Pericardium fibroblast (primary cell): Measurements from ENCODE around the gene UBE2S. TPM values are rescaled to one million over a fixed set of nuclear protein-coding genes. Genes with fewer than 3 reads are reported as not detected.

Experiments
- total RNA-seq: library from RNA; depleted of rRNA; stranded (reverse); fragments of >200 nt; gene quantifications from 2 replicates; pipeline ENCODE4 v1.2.3, GENCODE V29; 2015

UBE2S gene
- 42.2 and 50.1 TPM in 2 replicates for total RNA-seq

DNA sequence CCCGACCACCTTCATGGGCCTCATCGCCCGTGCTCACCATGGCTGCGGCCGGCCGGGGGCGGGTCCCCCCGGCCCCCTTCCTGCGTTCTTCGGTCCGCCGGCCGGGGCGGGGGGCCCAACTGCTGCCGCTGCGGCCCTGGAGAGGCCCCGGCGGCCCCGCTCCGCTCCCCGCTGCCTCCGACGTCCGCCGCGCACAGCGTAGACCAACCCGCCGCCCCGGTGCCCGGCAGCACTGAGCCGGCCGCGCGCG lies at the start of gene UBE2S:
UBE2S (minus strand) TSS at position 239 of the 250 bp plus-strand sequence; CDS start at position 40, 199 bp downstream.

DNA sequence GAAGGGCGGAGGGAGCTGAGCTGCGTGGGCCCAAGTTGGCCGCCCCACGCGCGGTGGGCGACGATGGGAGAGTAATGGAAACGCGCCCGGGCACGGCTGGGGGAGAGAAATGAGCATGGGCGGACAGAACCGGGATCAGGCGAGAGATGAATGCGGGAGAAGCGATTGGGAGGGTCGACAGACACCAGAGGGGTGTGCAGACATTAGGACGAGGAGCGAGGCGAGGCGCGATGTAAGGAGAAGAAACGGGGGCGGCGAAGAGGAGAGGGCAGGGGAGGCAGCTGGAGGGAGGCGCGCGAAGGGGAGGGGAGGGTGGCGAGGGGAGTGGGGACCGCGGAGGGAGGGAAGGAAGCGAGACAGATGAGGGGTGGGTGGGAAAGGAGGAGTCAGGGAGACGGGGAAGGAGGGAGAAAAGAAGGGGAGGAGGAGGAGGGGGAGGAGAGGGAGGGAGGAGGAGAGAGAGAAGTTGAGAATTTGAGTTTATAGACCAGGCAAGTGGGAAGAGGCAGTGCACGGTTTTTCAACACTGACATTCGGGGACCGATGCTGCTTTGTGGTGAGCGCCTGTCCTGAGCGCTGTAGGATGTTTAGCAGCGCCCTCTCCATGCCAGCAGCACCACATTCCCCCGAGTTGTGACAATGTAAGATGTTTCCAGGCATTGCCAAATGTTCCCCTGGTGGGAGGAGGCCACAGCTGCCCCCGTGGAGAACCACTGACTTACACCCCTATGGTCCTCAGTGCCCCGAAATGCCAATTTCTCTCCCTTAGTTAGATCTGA lies 35.6 kb upstream of the UBE2S start, which contains the start of gene SHISA7:
SHISA7 (minus strand) TSS at position 256 of the 779 bp plus-strand sequence. CDS start 437 bp downstream, outside the sequence.

DNA sequence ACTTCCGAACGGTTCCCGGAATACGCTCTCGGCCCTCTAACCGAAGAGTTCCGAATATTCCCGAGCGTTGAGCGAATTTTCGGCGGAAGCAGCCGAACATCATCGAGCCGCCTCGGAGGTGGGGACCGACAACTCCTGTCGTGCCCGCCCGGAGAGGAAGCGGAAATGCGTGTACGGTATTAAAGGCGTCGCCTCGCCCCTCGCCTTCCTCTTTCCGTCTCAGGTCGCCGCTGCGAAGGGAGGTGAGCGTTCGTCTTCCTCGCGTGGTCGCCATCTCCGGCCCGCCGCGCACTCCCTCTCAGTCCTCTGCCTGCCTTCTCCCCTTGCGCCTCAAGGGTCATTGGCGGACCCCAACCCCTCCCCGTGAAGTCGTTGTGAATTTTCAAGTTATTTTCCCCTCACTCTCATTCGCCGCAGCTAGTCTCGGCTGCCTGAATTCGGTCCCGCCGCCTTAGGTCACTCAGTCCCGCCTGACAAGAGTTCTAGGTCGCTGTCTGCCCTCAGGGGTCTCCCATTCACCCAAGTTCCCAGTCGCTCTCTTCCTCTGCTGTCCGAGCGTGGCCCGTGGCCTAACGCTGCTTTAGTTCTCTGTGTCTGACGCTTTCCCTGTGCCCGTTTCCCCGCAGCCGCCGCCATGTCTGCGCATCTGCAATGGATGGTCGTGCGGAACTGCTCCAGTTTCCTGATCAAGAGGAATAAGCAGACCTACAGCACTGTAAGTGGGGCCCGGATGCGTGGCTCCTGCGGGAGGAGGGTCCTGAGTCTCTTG lies 21.7 kb downstream of the UBE2S start, which contains the start of gene RPL28:
RPL28 (plus strand) TSS at position 209 of the 769 bp plus-strand sequence; CDS start at position 635, 426 bp downstream.

DNA sequence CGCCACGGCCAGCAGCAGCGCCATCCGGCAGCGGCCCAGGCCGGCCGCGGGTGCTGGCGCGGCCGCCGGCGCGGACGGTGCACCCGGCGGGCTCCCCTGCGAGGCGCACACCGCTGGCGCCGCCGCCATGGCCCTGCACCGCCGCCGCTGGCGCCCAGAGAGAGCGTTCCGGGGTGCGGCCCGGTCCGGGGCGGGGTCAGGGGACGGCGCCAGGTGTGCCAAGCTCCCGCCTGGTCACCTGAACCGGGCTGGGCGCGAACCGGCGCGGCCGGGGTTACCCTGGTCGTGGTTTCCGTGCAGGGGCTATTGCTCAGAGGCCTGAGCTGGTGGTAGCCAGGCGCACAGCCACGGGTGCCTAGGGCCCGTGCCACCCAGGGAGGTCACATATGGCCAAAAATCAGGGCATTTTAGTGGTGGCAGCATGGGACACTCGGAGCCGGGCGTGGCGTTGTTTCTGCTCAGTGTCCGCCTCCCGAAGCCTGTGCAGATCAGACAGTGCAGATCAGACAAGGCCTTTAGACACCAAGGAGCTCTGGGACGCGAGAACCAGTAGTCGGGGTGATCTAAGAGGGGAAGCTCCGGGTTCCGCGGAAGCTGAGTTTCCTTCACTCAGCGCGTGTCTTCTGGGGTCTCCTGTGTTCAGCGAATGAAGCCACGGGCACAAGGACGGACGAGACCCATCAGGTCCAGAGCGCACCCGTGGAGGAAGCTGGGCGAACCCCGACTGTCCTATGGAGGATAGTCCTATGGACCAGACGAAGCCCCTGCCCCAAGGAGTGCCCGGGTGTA lies 23.3 kb downstream of the UBE2S start, which contains the start of gene TMEM238:
TMEM238 (minus strand) TSS at position 162 of the 789 bp plus-strand sequence; CDS start at position 129, 33 bp downstream.

GRCh38 chr19:55376241-55376933 lies 31.2 kb downstream of the UBE2S start, which contains the start of gene TMEM190:
Gene TMEM190 (plus strand): TSS chr19:55376826. CDS start chr19:55376854, 28 bp downstream.

DNA sequence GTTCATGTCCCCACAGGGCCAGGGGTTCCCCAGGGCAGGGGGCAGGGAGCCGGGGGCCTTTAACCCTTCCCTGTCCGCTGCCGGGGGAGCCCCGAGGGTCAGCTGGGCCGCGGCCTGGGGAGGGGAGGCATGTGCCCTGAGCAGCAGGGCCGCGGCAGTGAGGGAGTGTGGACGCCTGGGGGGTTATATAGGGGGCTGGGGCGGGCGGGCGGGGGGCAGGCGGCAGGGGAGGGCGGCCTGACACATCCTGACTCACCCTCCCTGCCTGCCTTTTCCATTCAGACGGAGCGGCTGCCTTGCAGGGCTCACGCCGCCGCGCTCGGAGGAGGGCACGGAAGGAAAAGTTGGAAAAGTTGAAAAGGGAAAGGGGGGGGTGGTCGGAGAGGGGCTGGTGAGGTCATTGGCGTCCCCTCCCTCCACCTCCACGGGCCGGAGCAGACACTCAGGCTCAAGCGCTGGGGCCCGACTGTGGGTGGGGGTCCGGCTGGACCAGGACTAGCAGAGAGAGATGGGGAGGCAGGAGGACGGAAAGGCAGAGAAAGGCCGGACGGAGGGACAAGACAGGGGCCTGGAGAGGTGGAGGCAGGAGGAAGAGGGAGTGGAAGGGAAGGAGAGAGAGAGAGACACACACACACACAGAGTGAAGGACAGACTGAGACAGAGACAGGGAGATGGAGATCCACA lies 37.1 kb downstream of the UBE2S start, which contains the start of gene IL11:
IL11 (minus strand) TSS at position 159 of the 684 bp plus-strand sequence; CDS start at position 6, 153 bp downstream.

DNA sequence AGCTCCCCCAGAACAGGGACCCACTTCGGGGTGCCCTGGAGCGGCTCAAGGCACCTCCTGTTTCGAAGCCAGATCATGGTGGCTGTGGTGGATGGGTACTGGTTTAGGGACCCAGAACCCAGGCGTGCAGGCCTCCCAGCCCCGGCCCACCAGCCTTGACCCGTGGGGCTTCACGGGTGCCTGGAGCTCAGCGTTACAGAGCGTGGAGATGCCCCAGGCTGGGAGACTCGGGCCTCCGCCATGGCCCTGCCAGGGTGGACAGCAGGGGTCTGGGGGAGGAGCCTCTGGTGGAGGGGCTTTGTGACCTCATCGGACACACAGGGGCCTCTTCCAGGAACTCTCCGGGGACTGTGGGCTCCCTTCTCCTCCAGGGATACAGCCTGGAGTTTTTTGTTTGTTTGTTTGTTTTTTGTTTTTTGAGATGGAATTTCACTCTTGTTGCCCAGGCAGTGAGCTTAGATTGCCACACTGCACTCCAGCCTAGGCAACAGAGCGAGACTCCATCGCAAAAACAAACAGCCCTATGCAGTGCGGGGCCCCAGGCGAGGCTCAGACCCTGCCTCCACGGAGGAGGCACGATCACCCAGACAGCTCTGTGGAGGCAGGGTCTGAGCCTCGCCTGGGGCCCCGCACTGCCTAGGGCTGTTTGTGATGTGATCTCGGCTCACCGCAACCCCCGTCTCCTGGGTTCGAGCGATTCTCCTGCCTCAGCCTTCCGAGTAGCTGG lies 44.4 kb downstream of the UBE2S start, which contains the start of gene GARIN5B:
GARIN5B (minus strand) TSS at position 271 of the 727 bp plus-strand sequence; CDS start at position 77, 194 bp downstream.

DNA sequence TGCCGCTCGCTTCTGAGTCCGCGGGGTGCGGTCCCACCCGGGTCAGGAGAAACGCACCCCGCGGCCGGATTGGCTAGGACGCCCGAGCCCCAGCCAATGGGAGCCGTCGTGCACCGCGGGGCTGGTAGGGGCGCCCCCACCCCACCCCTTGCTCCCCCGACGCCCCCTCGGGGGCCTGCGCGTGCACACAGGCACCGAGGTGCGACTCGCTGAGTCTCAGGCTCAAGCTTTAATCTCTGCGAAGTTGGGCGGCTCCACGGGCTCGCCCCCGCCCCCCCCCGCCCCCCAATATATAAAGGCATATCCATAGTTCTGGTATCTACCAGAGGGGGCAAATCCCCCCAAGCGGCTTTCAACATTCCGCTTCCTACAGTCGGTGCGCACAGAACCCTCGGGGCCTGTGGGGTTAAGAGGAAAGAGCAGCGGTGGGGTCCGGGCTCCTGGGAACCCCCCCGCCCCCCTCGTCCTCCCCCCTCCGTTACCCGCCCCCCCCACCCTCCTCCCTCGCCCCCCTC lies 52.8 kb downstream of the UBE2S start, which contains the start of gene COX6B2:
COX6B2 (minus strand) TSS at position 22 of the 515 bp plus-strand sequence. CDS start 198 bp downstream, outside the sequence.

Other genes with a start within 250 kb of the UBE2S start
- gene DNAAF3, start 241.2 kb downstream of the UBE2S start, total RNA-seq, result 0.26 TPM in 1 of 2 replicates, not detected in the other
- gene SYT5, start 227.5 kb downstream of the UBE2S start, total RNA-seq, result 0.26 TPM in 1 of 2 replicates, not detected in the other
- 7.0 and 9.4 TPM in 2 replicates for gene PTPRH, start 198.3 kb downstream of the UBE2S start, total RNA-seq
- gene TMEM86B, start 179.0 kb downstream of the UBE2S start, total RNA-seq, result 0.51 and 0.93 TPM in 2 replicates
- gene PPP6R1, start 148.8 kb downstream of the UBE2S start, total RNA-seq, result 30.5 and 31.7 TPM in 2 replicates
- gene HSPBP1, start 127.7 kb downstream of the UBE2S start, total RNA-seq, result 26.7 and 37.5 TPM in 2 replicates
- 2.2 and 8.6 TPM in 2 replicates for gene BRSK1, start 123.8 kb downstream of the UBE2S start, total RNA-seq
- not detected in 2 replicates for gene TMEM150B, start 82.4 kb downstream of the UBE2S start, total RNA-seq
- gene KMT5C, start 67.9 kb downstream of the UBE2S start, total RNA-seq, result 6.4 and 6.5 TPM in 2 replicates
- gene COX6B2, start 53.1 kb downstream of the UBE2S start, total RNA-seq, result not detected in 2 replicates
- gene GARIN5B, start 44.5 kb downstream of the UBE2S start, total RNA-seq, result not detected in 2 replicates
- 0.77 TPM in 1 of 2 replicates, not detected in the other for gene IL11, start 37.3 kb downstream of the UBE2S start, total RNA-seq
- 0.17 TPM in 1 of 2 replicates, not detected in the other for gene TMEM190, start 31.0 kb downstream of the UBE2S start, total RNA-seq
- gene TMEM238, start 23.5 kb downstream of the UBE2S start, total RNA-seq, result 0.23 and 0.60 TPM in 2 replicates
- 452 and 1,009 TPM in 2 replicates for gene RPL28, start 21.9 kb downstream of the UBE2S start, total RNA-seq
- gene SHISA7, start 35.5 kb upstream of the UBE2S start, total RNA-seq, result not detected in 2 replicates
- gene ISOC2, start 53.9 kb upstream of the UBE2S start, total RNA-seq, result 86.5 and 89.5 TPM in 2 replicates
- not detected in 2 replicates for gene C19orf85, start 57.0 kb upstream of the UBE2S start, total RNA-seq
- gene ZNF628, start 68.8 kb upstream of the UBE2S start, total RNA-seq, result 1.9 and 4.2 TPM in 2 replicates
- gene NAT14, start 77.4 kb upstream of the UBE2S start, total RNA-seq, result 16.6 and 25.1 TPM in 2 replicates
- gene SSC5D, start 80.6 kb upstream of the UBE2S start, total RNA-seq, result 9.1 and 19.5 TPM in 2 replicates
- gene SBK2, start 129.3 kb upstream of the UBE2S start, total RNA-seq, result not detected in 2 replicates
- gene SBK3, start 137.8 kb upstream of the UBE2S start, total RNA-seq, result not detected in 2 replicates
- gene ZNF579, start 173.1 kb upstream of the UBE2S start, total RNA-seq, result 10.7 and 11.9 TPM in 2 replicates
- gene FIZ1, start 191.7 kb upstream of the UBE2S start, total RNA-seq, result 4.8 and 6.1 TPM in 2 replicates
- 25.6 and 46.4 TPM in 2 replicates for gene ZNF524, start 192.5 kb upstream of the UBE2S start, total RNA-seq
- gene ZNF865, start 197.9 kb upstream of the UBE2S start, total RNA-seq, result 4.6 and 4.9 TPM in 2 replicates
- 4.7 and 5.2 TPM in 2 replicates for gene ZNF784, start 216.8 kb upstream of the UBE2S start, total RNA-seq
- gene ZNF580, start 233.2 kb upstream of the UBE2S start, total RNA-seq, result 27.0 and 32.3 TPM in 2 replicates
- gene ZNF581, start 235.9 kb upstream of the UBE2S start, total RNA-seq, result 29.1 and 59.8 TPM in 2 replicates
- gene CCDC106, start 240.4 kb upstream of the UBE2S start, total RNA-seq, result 19.0 and 19.8 TPM in 2 replicates
- gene U2AF2, start 247.2 kb upstream of the UBE2S start, total RNA-seq, result 82.9 and 105 TPM in 2 replicates